HepG2 (cell line): ENCODE results near the gene OTOP1. TPM values are rescaled to one million over a fixed set of nuclear protein-coding genes. Genes with fewer than 3 reads are reported as not detected.
"Not testable (repeated sequence)": the region's sequence is repeated elsewhere in the genome, so short reads cannot be mapped to it uniquely, and the experiment has no call there.

Experiments
- ATAC-seq: fragments of 200-7000 bp; cut with Tn5 transposase; 3 replicates; pipeline ENCODE4 v1.9.1; 2020; ENCODE audit warnings: mild to moderate bottlenecking, moderate library complexity
- BruUV-seq: library from RNA; stranded (reverse); fragments of 400-500 nt; replicated peaks from 2 replicates; lab custom pipeline; 2021; lab: Mats Ljungman, UMichigan
- CTCF ChIA-PET: fragments of 300-600 bp; formaldehyde crosslinking; extraction: SDS; loops from one replicate; lab custom pipeline; 2021; ENCODE audit warnings: low total read pairs, inconsistent platforms, low intra/inter-chr PET ratio; lab: Yijun Ruan, JAX
- POLR2A ChIA-PET: fragments of 350-600 bp; sonication (Branson Sonifier 250); formaldehyde crosslinking; loops from one replicate; lab custom pipeline; 2020; ENCODE audit warnings: antibody characterized with exemption, inconsistent platforms; lab: Yijun Ruan, JAX
- DNase-seq: peaks from one replicate; pipeline ENCODE4 v3.0.0-alpha.2; 2015; ENCODE audit warnings: low spot score
- FAIRE-seq: peaks from 3 replicates; lab custom pipeline; 2011; peaks lifted over from hg19 to GRCh38; lab: Jason Lieb, UNC
- H2AFZ ChIP-seq: one replicate; pipeline ENCODE4 v1.6.1; 2011; ENCODE audit warnings: low read length, inconsistent platforms
- H3K27ac ChIP-seq: fragments of 300-600 bp; 3 replicates; pipeline ENCODE4 v1.8.0; 2011; ENCODE audit warnings: mixed run types, mild to moderate bottlenecking, mixed read lengths, low read length, inconsistent platforms; ENCODE audit not compliant: insufficient read depth; ENCODE audit errors: extremely low read length
- H3K27me3 ChIP-seq, 2 experiments: fragments of 200-600 bp in 1 of 2; 2 replicates in 1 of 2; 3 replicates in 1 of 2; pipeline versions ENCODE4 v1.6.0 to v1.8.0; 2011; ENCODE audit warnings: low read length in 2 of 2, mild to moderate bottlenecking in 2 of 2, moderate library complexity in 2 of 2, inconsistent platforms in 1 of 2; ENCODE audit not compliant: insufficient read depth in 2 of 2, control insufficient read depth in 1 of 2
- H3K36me3 ChIP-seq, 2 experiments: fragments of 200-600 bp in 1 of 2; replicated peaks in 1 of 2; 2 replicates in 1 of 2; 3 replicates in 1 of 2; pipeline versions ENCODE4 v1.5.1 to v1.8.0; 2011; ENCODE audit warnings: low read length in 2 of 2, inconsistent platforms in 1 of 2; ENCODE audit not compliant: insufficient read depth in 2 of 2, control insufficient read depth in 1 of 2
- H3K4me1 ChIP-seq: 2 replicates; pipeline ENCODE4 v1.5.1; 2012; ENCODE audit warnings: low read length, inconsistent platforms; ENCODE audit not compliant: insufficient read depth
- H3K4me2 ChIP-seq: 2 replicates; pipeline ENCODE4 v1.6.0; 2011; ENCODE audit warnings: low read depth, low read length, inconsistent platforms
- H3K4me3 ChIP-seq, 3 experiments: fragments of 200-600 bp in 1 of 3; sonication (generic), shearing (Covaris generic) in 1 of 3; replicated peaks in 1 of 3; 2 replicates each; pipeline ENCODE4 v1.5.1; 2011 to 2016; ENCODE audit warnings: low read length in 3 of 3, inconsistent platforms in 2 of 3, low read depth in 2 of 3, mild to moderate bottlenecking in 2 of 3, control low read depth in 1 of 3, mixed read lengths in 1 of 3; ENCODE audit not compliant: insufficient read depth in 1 of 3
- H3K79me2 ChIP-seq: one replicate; pipeline ENCODE4 v1.6.1; 2011; ENCODE audit warnings: low read length, inconsistent platforms; ENCODE audit not compliant: insufficient read depth
- H3K9ac ChIP-seq: 2 replicates; pipeline ENCODE4 v1.6.0; 2011; ENCODE audit warnings: mild to moderate bottlenecking, low read depth, low read length, inconsistent platforms; ENCODE audit not compliant: insufficient read depth
- H3K9me3 ChIP-seq: 2 replicates; pipeline ENCODE4 v1.5.1; 2012; ENCODE audit warnings: mild to moderate bottlenecking, low read length
- H4K20me1 ChIP-seq: 2 replicates; pipeline ENCODE4 v1.6.0; 2011; ENCODE audit warnings: inconsistent platforms, mild to moderate bottlenecking, low read length, moderate library complexity; ENCODE audit not compliant: insufficient read depth
- ATF1 ChIP-seq: IDR thresholded peaks from 2 replicates; pipeline ENCODE4 v1.6.1; 2016; ENCODE audit warnings: mild to moderate bottlenecking, control low read depth
- HNF4A ChIP-seq: sonication (generic); formaldehyde crosslinking; IDR thresholded peaks from 2 replicates; pipeline ENCODE4 v1.4.0; 2020; ENCODE audit warnings: missing genetic modification reagents
- RBM22 ChIP-seq: fragments of 200-400 bp; formaldehyde crosslinking; optimal IDR thresholded peaks from 2 replicates; pipeline ENCODE3; 2017; ENCODE audit warnings: mild to moderate bottlenecking, low read length, moderate library complexity
- ZNF382 ChIP-seq: sonication (generic); formaldehyde crosslinking; IDR thresholded peaks from 2 replicates; pipeline ENCODE4 v1.5.0; 2020; ENCODE audit warnings: missing genetic modification reagents, mild to moderate bottlenecking, borderline replicate concordance
- WGBS: methylation state at CpG from one replicate; pipeline ENCODE4 v1.1.6; 2017; ENCODE audit warnings: low lambda C conversion rate; 5-methylcytosine and 5-hydroxymethylcytosine counted together
- in situ Hi-C: cut with HindIII; loops from 2 replicates; pipeline ENCODE4 v1.10.0; 2017; ENCODE audit warnings: low pct_unique_long_range_greater_than_20kb; ENCODE audit not compliant: extremely low pct_ligation_motif_present
- intact Hi-C: fragments of 100-400 bp; cut with micrococcal nuclease; formaldehyde crosslinking; loops from one replicate; pipeline ENCODE4 v1.10.0; 2022; ENCODE audit not compliant: unreplicated experiment
- polyA plus RNA-seq, 8 experiments: library from polyadenylated mRNA; depleted of rRNA in 3 of 8; stranded (reverse) in 7 of 8; unstranded in 1 of 8; fragments of >200 nt; fragmentation: Illumina TruSeq in 4 of 8; extraction: Trizol in 4 of 8; gene quantifications; 2 replicates each; pipeline versions ENCODE4 v1.2.1 to v1.2.3, GENCODE V29; 2011 to 2016; ENCODE audit warnings: low read depth in 4 of 8, missing spikeins in 1 of 8, mixed read lengths in 1 of 8; ENCODE audit not compliant: insufficient read depth in 1 of 8
- total RNA-seq, 5 experiments: library from RNA; depleted of rRNA; stranded (reverse); fragments of >200 nt; fragmentation: Illumina TruSeq; extraction: Trizol; gene quantifications; 2 replicates each; pipeline ENCODE4 v1.2.3, GENCODE V29; 2016; ENCODE audit warnings: low read depth in 1 of 5

Gene OTOP1
- total and polyA plus RNA-seq, 2 of the 13 experiments (the other 11 are each of a cell fraction or from before 2014, with no cell fraction given), result not detected

DNA sequence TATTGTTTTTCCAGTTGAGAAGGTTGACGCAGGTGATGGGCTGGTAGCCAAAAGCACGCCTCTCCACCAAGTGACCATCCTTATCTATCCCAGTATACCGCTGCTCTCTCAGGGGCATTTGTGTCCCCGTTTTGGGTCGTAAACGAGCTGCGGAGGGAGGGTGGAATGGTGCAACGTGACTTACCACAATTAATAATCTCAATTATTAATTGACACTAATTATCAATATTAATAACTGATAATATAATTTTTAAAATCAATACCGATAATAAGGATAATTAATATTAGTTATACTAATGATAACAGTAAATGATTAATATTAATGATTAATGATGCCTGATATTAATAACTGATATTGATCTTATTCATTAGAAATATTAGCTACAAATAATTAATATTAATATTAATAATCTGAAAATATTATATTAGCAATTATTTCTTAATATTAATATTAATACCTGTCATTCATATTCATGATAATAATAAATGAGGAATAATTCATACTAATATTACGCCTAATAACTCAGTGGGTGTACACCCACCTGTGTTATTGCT is 56.1 kb downstream of the OTOP1 start:
- DNase-seq (no peak), FAIRE-seq (no peak), ATAC-seq (no peak)
- in situ Hi-C loops (no loop called here), intact Hi-C loops (no loop called here)
- Histone ChIP-seq H3K9ac (no peak overlapping the region), H3K4me2 (no peak overlapping the region), H3K27ac (no peak overlapping the region), H4K20me1 (no peaks in the 10 kb centered on the region), H3K79me2 (no peaks in the 10 kb centered on the region), H3K27me3 (no peaks in the 10 kb centered on the region; a peak in 2 of 5 replicates), H3K9me3 (no peaks in the 10 kb centered on the region), H3K4me3 (no peak overlapping the region), H3K36me3 (no peaks in the 10 kb centered on the region), H3K4me1 (peaks cover 39% of the 10 kb centered on the region), H2AFZ (no peak overlapping the region)
- CTCF ChIA-PET, result no interaction called here
- POLR2A ChIA-PET, result no interaction called here
- WGBS, result 45% methylated on average over 10 of the region's 10 CpGs
- no peak for TF ChIP-seq ZNF382 (CRISPR knock-in tag)
- no peak for TF ChIP-seq RBM22
- no peak for TF ChIP-seq ATF1 (CRISPR knock-in tag)
- no TSS peak for BruUV-seq

GRCh38 chr4:4167981-4168780 is 58.5 kb downstream of the OTOP1 start:
- not testable (repeated sequence) for H4K20me1 ChIP-seq, BruUV-seq

GRCh38 chr4:4166986-4167385 is 59.7 kb downstream of the OTOP1 start:
- H3K27me3 ChIP-seq, CTCF ChIA-PET, intact Hi-C loops, H4K20me1 ChIP-seq, FAIRE-seq, ATAC-seq, H3K36me3 ChIP-seq, DNase-seq, H2AFZ ChIP-seq, POLR2A ChIA-PET, H3K27ac ChIP-seq, H3K9me3 ChIP-seq, H3K79me2 ChIP-seq, H3K4me3 ChIP-seq, in situ Hi-C loops, H3K9ac ChIP-seq, BruUV-seq: not testable (repeated sequence)
- peak overlapping the region; percentile 3; the same call in 1 of the 2 replicates for H3K4me2 ChIP-seq
- WGBS, result 64% methylated on average over 12 of the region's 13 CpGs
- peaks cover 44% of the 10 kb centered on the region for H3K4me1 ChIP-seq

More at GRCh38 chr4:4167981-4168780, 58.5 kb downstream of the OTOP1 start:
- peak; percentile 29 for DNase-seq
- H3K9ac ChIP-seq, POLR2A ChIA-PET, H2AFZ ChIP-seq, H3K27ac ChIP-seq, H3K27me3 ChIP-seq, H3K79me2 ChIP-seq, ATAC-seq, in situ Hi-C loops, intact Hi-C loops, H3K36me3 ChIP-seq, CTCF ChIA-PET, H3K9me3 ChIP-seq, FAIRE-seq: not testable (repeated sequence)
- H3K4me1 ChIP-seq, result peaks cover 39% of the 10 kb centered on the region
- peak overlapping the region; percentile 39; the same call in 1 of the 2 replicates for H3K4me2 ChIP-seq
- peak; percentile 55 for TF ChIP-seq HNF4A (CRISPR knock-in tag)
- 43% methylated on average over 13 of the region's 19 CpGs for WGBS
- H3K4me3 ChIP-seq, result 0 out of 6 replicates have a peak overlapping the region, but pooled peaks of 1 of the 3 experiments have one; percentile 5
